HepG2 (cell line): ENCODE measurements around the gene GATB. TPM values are rescaled to one million over a fixed set of nuclear protein-coding genes. Genes with fewer than 3 reads are reported as not detected.

Source experiments
- ATAD3A ChIP-seq: sonication (generic); formaldehyde crosslinking; IDR thresholded peaks from 2 replicates; pipeline ENCODE4 v1.4.0; 2020; ENCODE audit warnings: missing genetic modification reagents
- BRD4 ChIP-seq: sonication (generic); formaldehyde crosslinking; IDR thresholded peaks from 2 replicates; pipeline ENCODE4 v1.4.0; 2020; ENCODE audit warnings: missing genetic modification reagents
- ZEB1 ChIP-seq: IDR thresholded peaks from 2 replicates; pipeline ENCODE4 v1.6.1; 2012; ENCODE audit warnings: mild to moderate bottlenecking, low read depth, inconsistent platforms; ENCODE audit not compliant: insufficient replicate concordance
- ZNF446 ChIP-seq: sonication (generic); formaldehyde crosslinking; IDR thresholded peaks from 2 replicates; pipeline ENCODE4 v1.5.0; 2020; ENCODE audit warnings: mild to moderate bottlenecking, missing genetic modification reagents
- ZNF615 ChIP-seq: sonication (generic); formaldehyde crosslinking; IDR thresholded peaks from 2 replicates; pipeline ENCODE4 v1.5.0; 2020; ENCODE audit warnings: mild to moderate bottlenecking, missing genetic modification reagents, borderline replicate concordance
- ZNF709 ChIP-seq: sonication (generic); formaldehyde crosslinking; IDR thresholded peaks from 2 replicates; pipeline ENCODE4 v1.5.0; 2020; ENCODE audit warnings: mild to moderate bottlenecking, missing genetic modification reagents
- polyA plus RNA-seq, 8 experiments: library from polyadenylated mRNA; depleted of rRNA in 3 of 8; stranded (reverse) in 7 of 8; unstranded in 1 of 8; fragments of >200 nt; fragmentation: Illumina TruSeq in 4 of 8; extraction: Trizol in 4 of 8; gene quantifications; 2 replicates each; pipeline versions ENCODE4 v1.2.1 to v1.2.3, GENCODE V29; 2011 to 2016; ENCODE audit warnings: low read depth in 4 of 8, missing spikeins in 1 of 8, mixed read lengths in 1 of 8; ENCODE audit not compliant: insufficient read depth in 1 of 8
- total RNA-seq, 5 experiments: library from RNA; depleted of rRNA; stranded (reverse); fragments of >200 nt; fragmentation: Illumina TruSeq; extraction: Trizol; gene quantifications; 2 replicates each; pipeline ENCODE4 v1.2.3, GENCODE V29; 2016; ENCODE audit warnings: low read depth in 1 of 5
- TF ChIP-seq, protein P1 (sequence below): sonication (generic); formaldehyde crosslinking; IDR thresholded peaks from one replicate; pipeline ENCODE4 v1.5.1; 2020; ENCODE audit warnings: mild to moderate bottlenecking, missing genetic modification reagents; ENCODE audit errors: not compliant biosample characterization
- TF ChIP-seq, protein P2 (sequence below): sonication (generic); formaldehyde crosslinking; IDR thresholded peaks from 2 replicates; pipeline ENCODE4 v1.4.0; 2020; ENCODE audit warnings: missing genetic modification reagents, mild to moderate bottlenecking, borderline replicate concordance
- TF ChIP-seq, protein P3 (sequence below): sonication (generic); formaldehyde crosslinking; IDR thresholded peaks from 2 replicates; pipeline ENCODE4 v1.4.0; 2020; ENCODE audit warnings: missing genetic modification reagents, borderline replicate concordance
- TF ChIP-seq, protein P4 (sequence below): sonication (generic); formaldehyde crosslinking; IDR thresholded peaks from 2 replicates; pipeline ENCODE4 v1.5.0; 2020; ENCODE audit warnings: missing genetic modification reagents
- TF ChIP-seq, protein P5 (sequence below): sonication (generic); IDR thresholded peaks from 2 replicates; pipeline ENCODE4 v1.6.1; 2016; ENCODE audit warnings: low read depth, borderline replicate concordance

Gene GATB
- total and polyA plus RNA-seq, 2 of the 13 experiments (the other 11 are each of a cell fraction or from before 2014, with no cell fraction given): 32.3 to 32.4 TPM

DNA sequence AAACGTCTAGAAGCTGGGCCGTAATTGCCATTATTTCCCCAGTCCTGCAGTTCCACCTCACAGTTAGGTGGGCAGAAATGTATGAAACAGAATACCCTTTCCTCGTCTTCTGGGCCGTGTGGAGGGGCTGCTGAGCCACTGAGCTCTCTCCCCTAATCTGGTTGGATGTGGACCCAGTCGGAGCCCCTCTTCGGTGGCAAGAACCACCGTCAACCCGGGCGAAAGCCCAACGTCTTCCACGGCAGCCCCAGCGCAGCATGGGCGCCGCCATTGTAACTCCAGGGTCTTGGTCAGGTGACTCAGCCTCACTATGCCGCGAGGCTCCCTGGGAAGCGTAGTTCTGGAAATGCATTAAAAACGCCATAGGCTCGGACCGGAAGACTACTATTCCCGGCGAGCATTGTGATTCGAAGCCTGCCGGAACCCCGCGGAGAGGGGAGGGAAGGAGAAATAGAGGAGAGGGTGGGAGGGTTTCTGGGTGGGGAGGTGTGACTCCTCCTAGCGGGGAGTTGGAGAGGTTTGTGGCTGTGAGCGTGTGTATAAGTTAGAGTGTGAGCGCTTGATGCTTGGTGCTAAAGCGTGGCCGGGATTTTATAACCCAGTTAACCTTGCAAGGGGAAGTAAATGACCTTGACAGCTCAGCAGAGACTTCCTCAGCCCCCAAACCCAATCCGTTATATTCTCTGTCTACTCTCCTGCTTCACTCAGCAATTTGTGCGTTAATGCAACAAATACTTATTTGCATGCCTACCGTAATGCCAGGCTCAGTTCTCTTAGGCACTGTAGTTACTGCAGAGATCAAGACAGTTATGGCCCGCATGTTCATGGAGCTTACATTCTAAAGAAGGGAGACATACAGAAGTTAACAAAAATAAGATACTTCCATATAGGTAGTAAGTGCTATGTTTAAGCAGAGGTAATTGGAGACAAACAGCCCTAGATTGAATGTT lies at the start of gene GATB (continued):
- TF ChIP-seq, protein P1, sequence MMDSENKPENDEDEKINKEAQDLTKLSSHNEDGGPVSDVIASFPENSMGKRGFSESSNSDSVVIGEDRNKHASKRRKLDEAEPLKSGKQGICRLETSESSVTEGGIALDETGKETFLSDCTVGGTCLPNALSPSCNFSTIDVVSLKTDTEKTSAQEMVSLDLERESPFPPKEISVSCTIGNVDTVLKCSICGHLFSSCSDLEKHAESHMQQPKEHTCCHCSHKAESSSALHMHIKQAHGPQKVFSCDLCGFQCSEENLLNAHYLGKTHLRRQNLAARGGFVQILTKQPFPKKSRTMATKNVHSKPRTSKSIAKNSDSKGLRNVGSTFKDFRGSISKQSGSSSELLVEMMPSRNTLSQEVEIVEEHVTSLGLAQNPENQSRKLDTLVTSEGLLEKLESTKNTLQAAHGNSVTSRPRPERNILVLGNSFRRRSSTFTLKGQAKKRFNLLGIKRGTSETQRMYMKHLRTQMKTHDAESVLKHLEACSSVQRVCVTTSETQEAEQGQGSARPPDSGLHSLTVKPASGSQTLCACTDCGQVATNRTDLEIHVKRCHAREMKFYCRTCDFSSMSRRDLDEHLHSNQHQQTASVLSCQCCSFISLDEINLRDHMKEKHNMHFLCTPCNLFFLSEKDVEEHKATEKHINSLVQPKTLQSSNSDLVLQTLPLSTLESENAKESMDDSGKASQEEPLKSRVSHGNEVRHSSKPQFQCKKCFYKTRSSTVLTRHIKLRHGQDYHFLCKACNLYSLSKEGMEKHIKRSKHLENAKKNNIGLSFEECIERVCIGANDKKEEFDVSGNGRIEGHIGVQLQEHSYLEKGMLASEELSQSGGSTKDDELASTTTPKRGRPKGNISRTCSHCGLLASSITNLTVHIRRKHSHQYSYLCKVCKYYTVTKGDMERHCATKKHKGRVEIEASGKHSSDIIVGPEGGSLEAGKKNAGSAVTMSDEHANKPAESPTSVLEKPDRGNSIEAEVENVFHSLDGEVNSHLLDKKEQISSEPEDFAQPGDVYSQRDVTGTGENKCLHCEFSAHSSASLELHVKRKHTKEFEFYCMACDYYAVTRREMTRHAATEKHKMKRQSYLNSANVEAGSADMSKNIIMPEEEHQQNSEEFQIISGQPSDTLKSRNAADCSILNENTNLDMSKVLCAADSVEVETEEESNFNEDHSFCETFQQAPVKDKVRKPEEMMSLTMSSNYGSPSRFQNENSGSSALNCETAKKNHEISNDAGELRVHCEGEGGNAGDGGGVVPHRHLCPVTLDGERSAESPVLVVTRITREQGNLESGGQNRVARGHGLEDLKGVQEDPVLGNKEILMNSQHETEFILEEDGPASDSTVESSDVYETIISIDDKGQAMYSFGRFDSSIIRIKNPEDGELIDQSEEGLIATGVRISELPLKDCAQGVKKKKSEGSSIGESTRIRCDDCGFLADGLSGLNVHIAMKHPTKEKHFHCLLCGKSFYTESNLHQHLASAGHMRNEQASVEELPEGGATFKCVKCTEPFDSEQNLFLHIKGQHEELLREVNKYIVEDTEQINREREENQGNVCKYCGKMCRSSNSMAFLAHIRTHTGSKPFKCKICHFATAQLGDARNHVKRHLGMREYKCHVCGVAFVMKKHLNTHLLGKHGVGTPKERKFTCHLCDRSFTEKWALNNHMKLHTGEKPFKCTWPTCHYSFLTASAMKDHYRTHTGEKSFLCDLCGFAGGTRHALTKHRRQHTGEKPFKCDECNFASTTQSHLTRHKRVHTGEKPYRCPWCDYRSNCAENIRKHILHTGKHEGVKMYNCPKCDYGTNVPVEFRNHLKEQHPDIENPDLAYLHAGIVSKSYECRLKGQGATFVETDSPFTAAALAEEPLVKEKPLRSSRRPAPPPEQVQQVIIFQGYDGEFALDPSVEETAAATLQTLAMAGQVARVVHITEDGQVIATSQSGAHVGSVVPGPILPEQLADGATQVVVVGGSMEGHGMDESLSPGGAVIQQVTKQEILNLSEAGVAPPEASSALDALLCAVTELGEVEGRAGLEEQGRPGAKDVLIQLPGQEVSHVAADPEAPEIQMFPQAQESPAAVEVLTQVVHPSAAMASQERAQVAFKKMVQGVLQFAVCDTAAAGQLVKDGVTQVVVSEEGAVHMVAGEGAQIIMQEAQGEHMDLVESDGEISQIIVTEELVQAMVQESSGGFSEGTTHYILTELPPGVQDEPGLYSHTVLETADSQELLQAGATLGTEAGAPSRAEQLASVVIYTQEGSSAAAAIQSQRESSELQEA (CRISPR knock-in tag): no peak
- TF ChIP-seq, protein P2, sequence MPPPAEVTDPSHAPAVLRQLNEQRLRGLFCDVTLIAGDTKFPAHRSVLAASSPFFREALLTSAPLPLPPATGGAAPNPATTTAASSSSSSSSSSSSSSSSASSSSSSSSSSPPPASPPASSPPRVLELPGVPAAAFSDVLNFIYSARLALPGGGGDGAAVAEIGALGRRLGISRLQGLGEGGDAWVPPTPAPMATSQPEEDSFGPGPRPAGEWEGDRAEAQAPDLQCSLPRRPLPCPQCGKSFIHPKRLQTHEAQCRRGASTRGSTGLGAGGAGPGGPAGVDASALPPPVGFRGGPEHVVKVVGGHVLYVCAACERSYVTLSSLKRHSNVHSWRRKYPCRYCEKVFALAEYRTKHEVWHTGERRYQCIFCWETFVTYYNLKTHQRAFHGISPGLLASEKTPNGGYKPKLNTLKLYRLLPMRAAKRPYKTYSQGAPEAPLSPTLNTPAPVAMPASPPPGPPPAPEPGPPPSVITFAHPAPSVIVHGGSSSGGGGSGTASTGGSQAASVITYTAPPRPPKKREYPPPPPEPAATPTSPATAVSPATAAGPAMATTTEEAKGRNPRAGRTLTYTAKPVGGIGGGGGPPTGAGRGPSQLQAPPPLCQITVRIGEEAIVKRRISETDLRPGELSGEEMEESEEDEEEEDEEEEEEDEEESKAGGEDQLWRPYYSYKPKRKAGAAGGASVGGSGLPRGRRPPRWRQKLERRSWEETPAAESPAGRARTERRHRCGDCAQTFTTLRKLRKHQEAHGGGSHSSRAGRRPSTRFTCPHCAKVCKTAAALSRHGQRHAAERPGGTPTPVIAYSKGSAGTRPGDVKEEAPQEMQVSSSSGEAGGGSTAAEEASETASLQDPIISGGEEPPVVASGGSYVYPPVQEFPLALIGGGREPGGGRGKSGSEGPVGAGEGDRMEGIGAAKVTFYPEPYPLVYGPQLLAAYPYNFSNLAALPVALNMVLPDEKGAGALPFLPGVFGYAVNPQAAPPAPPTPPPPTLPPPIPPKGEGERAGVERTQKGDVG (CRISPR knock-in tag): no peak
- TF ChIP-seq ZNF709 (CRISPR knock-in tag) (no peak), ATAD3A (CRISPR knock-in tag) (no peak), BRD4 (CRISPR knock-in tag) (no peak), ZEB1 (no peak), ZNF615 (CRISPR knock-in tag) (no peak), ZNF446 (no peak)
- TF ChIP-seq, protein P3, sequence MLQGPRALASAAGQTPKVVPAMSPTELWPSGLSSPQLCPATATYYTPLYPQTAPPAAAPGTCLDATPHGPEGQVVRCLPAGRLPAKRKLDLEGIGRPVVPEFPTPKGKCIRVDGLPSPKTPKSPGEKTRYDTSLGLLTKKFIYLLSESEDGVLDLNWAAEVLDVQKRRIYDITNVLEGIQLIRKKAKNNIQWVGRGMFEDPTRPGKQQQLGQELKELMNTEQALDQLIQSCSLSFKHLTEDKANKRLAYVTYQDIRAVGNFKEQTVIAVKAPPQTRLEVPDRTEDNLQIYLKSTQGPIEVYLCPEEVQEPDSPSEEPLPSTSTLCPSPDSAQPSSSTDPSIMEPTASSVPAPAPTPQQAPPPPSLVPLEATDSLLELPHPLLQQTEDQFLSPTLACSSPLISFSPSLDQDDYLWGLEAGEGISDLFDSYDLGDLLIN: peak; percentile 51; the same call in 1 of the 2 replicates
- TF ChIP-seq, protein P4, sequence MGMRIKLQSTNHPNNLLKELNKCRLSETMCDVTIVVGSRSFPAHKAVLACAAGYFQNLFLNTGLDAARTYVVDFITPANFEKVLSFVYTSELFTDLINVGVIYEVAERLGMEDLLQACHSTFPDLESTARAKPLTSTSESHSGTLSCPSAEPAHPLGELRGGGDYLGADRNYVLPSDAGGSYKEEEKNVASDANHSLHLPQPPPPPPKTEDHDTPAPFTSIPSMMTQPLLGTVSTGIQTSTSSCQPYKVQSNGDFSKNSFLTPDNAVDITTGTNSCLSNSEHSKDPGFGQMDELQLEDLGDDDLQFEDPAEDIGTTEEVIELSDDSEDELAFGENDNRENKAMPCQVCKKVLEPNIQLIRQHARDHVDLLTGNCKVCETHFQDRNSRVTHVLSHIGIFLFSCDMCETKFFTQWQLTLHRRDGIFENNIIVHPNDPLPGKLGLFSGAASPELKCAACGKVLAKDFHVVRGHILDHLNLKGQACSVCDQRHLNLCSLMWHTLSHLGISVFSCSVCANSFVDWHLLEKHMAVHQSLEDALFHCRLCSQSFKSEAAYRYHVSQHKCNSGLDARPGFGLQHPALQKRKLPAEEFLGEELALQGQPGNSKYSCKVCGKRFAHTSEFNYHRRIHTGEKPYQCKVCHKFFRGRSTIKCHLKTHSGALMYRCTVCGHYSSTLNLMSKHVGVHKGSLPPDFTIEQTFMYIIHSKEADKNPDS (CRISPR knock-in tag): no peak
- TF ChIP-seq, protein P5, sequence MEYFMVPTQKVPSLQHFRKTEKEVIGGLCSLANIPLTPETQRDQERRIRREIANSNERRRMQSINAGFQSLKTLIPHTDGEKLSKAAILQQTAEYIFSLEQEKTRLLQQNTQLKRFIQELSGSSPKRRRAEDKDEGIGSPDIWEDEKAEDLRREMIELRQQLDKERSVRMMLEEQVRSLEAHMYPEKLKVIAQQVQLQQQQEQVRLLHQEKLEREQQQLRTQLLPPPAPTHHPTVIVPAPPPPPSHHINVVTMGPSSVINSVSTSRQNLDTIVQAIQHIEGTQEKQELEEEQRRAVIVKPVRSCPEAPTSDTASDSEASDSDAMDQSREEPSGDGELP: no peak; the same call in 1 of the 2 replicates
